Daoy (cell line): ENCODE results near the gene UGDH. TPM values are rescaled to one million over a fixed set of nuclear protein-coding genes. Genes with fewer than 3 reads are reported as not detected.
"Not testable (repeated sequence)": the region's sequence is repeated elsewhere in the genome, so short reads cannot be mapped to it uniquely, and the experiment has no call there.

ENCODE experiments used
- DNase-seq: peaks from one replicate; pipeline ENCODE4 v3.0.0-alpha.2; 2015; ENCODE audit warnings: low read depth
- total RNA-seq: library from RNA; depleted of rRNA; stranded (reverse); fragments of >200 nt; shearing (Covaris generic); gene quantifications from 2 replicates; pipeline ENCODE4 v1.2.3, GENCODE V29; 2014

UGDH gene
- total RNA-seq, 1 experiment from 2014 or later = 90.9 TPM

DNA sequence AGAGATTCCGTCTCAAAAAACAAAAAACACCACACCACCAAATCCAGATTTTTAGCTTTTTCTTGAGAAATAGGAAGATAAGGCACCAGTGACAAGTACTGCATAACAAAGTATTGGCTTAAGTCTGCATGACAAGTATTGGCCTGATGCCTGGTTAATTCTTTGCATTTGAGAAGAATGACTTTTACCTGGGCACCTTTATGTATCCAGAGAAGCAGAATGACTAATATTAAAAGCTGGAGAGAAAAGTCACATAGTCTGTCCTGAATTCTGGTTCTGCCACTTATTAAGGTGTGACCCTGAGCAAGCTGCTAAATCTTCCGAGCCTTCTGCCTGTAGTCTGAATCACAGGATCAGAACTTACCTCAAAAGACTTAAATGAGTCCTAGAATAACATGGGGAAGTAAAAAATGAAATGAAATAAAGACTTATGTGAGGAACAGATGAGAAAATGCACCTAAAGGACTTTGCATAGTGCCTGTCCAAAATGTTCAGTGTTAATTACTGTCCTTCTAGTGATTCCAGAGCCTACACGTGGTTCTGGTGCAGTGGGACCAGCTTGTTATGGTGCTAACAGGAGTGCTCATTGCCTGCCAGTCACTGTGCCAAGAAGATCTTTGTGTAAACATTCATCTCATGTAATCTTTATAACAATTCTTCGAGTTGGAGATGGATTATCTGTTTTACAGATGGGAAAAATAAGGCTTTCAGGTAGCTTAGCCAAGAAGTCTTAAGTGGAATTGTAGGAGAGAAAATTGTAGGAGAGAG is 31.6 kb downstream of the UGDH start:
- no peak for DNase-seq

GRCh38 chr4:39494354-39494753 is 32.9 kb downstream of the UGDH start:
- DNase-seq = no peak

DNA sequence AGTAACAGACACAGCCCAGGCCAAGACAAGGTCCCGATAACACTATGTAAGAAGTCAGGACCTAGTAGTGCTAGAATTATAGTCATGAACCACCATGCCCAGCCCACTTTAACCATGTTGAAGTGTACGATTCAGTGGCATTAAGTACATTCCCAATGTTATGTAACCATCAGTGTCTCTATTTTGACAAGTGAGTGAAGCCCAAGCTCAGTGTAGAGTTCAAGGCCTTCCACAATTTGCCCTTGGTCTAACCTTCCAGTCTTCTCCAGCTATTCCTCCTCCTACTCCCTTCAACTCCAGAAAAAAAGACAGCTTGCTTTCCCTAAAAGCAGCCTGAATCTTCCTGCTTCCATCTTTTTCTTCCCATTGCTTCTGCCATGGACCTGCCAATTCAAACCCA is 36.9 kb downstream of the UGDH start:
- no peak for DNase-seq

GRCh38 chr4:39486221-39486804 is 40.9 kb downstream of the UGDH start:
- DNase-seq = no peak

DNA sequence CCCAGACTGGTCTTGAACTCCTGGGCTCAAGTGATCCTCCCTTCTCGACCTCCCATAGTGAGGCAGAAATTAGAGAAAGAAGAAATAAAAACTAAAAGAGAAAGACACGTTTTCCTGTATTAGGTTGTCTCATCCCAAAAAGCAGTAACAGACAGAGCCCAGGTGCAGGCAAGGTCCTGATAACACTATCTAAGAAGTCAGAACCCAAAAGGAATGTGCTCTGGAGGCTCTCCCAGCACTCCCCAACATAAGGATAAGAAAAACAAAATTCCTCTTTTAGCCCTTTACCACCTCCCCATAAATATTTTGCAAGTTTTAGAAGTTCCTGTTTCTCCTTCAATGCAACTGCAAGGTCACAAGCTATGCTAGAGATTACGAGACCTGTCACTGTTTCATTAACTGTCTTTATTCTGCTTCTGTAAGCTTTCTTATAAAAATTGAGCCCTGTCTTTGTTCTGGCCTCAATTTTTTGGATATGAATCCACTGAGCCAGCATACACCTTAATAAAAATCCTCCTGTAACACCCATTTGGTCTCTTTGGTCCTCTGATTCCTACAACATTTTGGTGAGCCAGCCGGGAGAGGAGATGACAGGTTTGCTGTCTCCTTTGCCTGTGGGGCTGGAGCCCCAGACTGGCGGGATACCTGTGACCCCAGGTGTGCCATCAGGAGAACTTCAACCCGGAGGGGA is 42.5 kb downstream of the UGDH start:
- no peak for DNase-seq

- DNase-seq = no peak
These were observed 46.1 kb downstream of the UGDH start for GRCh38 chr4:39480902-39481695.

DNA sequence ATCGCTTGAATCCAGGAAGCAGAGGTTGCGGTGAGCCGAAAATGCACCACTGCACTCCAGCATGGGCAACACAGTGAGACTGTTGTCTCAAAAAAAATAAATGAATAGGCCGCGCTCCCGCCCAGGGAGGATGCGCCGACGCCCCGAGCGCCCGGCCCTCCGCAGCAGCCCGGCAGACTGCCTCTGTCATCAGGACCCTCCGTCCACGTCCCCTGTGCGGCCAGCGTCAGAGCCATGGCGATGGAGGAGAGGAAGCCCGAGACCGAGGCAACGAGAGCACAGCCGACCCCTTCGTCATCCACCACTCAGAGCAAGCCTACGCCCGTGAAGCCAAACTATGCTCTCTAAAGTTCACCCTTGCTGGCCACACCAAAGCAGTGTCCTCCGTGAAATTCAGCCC is 47.0 kb downstream of the UGDH start:
- no peak for DNase-seq

- no peak for DNase-seq
These were observed 50.9 kb downstream of the UGDH start for GRCh38 chr4:39476187-39476895.

- DNase-seq = no peak
These were observed 54.8 kb downstream of the UGDH start for GRCh38 chr4:39472396-39472795.

- DNase-seq = no peak
These were observed 56.8 kb downstream of the UGDH start for GRCh38 chr4:39470402-39470801.

DNA sequence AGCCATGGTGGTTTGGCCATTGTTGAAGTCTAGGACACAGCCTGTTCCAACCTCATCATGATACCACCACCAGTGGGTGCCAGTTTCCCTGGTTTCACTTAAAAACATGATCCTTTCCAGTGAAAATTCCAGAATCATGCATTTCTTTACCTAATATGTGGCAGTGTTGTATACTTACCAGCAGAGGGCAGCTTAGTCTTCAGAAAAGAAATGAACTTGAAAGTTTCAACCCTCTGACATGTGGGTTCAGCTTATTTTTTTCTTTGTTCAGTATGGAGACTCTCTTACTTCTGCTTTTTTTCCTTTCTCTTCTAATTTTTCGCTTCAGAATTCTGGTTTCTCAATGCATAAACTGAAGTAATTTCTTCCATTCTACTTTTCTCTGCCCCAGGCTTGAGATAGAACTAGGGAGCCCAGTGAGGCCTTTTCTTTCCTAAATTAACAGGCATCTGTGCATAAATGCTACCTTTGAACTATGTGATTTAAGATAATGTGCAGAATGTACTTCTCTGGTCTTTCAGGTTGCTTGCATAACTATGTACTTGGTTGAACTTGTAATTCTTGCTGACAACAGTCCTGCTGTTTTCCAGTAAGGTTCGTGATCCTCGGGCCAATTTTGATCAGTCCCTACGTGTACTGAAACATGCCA is 57.7 kb downstream of the UGDH start:
- DNase-seq = peak; percentile 65

GRCh38 chr4:39467464-39467863 is 59.8 kb downstream of the UGDH start:
- DNase-seq = no peak

- DNase-seq = no peak
These were observed 60.5 kb downstream of the UGDH start for GRCh38 chr4:39466747-39467146.

- DNase-seq = peak; percentile 63
These were observed 62.2 kb downstream of the UGDH start for GRCh38 chr4:39464886-39465501.

- DNase-seq = peak; percentile 98
These were observed 68.5 kb downstream of the UGDH start, which contains the start of the genes LIAS and RPL9 for GRCh38 chr4:39458505-39459300. TSS of gene LIAS (plus strand) at chr4:39459056. CDS start at chr4:39459118, 62 bp downstream. TSS of gene RPL9 (minus strand) at chr4:39458922. CDS start at chr4:39458439, 483 bp downstream.

DNA sequence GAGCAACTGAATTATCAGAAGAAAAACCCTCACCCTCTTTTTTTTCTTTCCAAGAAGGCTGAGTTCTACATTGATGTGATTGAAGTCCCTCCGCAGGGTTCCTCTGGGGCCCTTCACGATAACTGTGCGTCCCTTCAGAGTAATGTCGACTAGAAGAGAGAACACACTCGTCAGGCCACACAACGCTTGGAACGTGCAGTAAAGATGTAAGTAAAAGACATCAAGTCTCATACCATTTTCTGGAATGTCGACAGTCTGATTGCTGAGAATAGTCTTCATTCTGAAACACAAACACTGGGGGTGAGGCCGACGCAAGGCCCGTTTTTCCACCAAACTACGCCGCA is 69.1 kb downstream of the UGDH start:
- not testable (repeated sequence) for DNase-seq

DNA sequence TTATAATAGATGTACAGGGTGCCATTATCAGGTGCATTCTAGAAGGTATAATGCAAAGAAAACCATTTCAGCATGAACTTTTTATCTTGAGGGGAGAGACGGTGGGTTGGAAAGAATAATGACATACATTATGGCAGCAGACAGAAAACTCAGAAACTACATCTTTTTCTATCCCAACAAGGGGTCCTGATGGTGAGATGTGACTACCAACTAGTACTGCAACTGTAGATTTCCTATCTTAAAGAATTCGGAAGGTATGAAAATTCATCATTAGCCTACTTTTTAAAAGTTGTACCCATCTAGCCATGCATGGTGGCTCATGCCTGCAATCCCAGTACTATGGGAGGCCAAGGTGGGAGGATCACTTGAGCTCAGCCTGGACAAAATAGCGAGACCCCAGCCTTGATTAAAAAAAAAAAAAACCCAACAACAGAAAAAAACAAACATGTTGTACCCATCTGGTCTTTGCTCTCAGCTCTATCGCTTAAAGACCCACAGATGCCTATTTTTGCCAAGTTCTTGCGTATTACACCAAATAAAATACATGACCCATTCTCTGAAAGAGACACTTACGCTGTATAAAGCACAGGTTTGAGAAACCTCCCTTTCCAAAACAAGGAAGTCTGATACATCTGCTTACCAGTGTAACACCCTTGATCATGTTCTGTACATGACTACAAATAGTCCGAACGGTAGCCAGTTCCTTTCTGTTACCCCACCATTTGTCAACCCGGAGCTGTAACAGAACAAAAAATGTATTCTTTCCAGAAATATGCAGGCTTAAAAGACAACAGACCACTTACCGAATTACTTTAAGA is 70.1 kb downstream of the UGDH start:
- DNase-seq = no peak

- DNase-seq = no peak
These were observed 71.8 kb downstream of the UGDH start for GRCh38 chr4:39455486-39455885.

- DNase-seq = no peak
These were observed 73.5 kb downstream of the UGDH start for GRCh38 chr4:39453738-39454137.
